Stimulated activated naive CD8-positive, alpha-beta T cell treated with anti-CD3 and anti-CD28 coated beads, Interleukin-15, Interleukin-2, amounts not matched to agents 100 ng/mL and 50 ng/mL, for 24 hours (primary cell): ENCODE results near the gene GRIFIN.

ENCODE experiments used
- H3K27ac Mint-ChIP-seq: one replicate; pipeline ENCODE4 v1.8.0; 2021; ENCODE audit warnings: mild to moderate bottlenecking, mixed read lengths
- H3K27me3 Mint-ChIP-seq: one replicate; pipeline ENCODE4 v1.8.0; 2021; ENCODE audit warnings: mixed read lengths
- H3K36me3 Mint-ChIP-seq: one replicate; pipeline ENCODE4 v1.8.0; 2021; ENCODE audit warnings: low read depth, mixed read lengths
- H3K4me1 Mint-ChIP-seq: one replicate; pipeline ENCODE4 v1.8.0; 2021; ENCODE audit warnings: low read depth, mixed read lengths
- H3K4me3 Mint-ChIP-seq: one replicate; pipeline ENCODE4 v1.8.0; 2021; ENCODE audit warnings: mild to moderate bottlenecking, mixed read lengths
- H3K9me3 Mint-ChIP-seq: one replicate; pipeline ENCODE4 v1.8.0; 2021; ENCODE audit warnings: mixed read lengths

The GRIFIN gene

GRCh38 chr7:2480070-2480408, 3.8 kb upstream of the GRIFIN start:
- H3K4me3 Mint-ChIP-seq: no peak overlapping the region
- no peaks in the 10 kb centered on the region for H3K4me1 Mint-ChIP-seq
- H3K36me3 Mint-ChIP-seq: no peaks in the 10 kb centered on the region
- H3K27me3 Mint-ChIP-seq: no peaks in the 10 kb centered on the region
- no peaks in the 10 kb centered on the region for H3K9me3 Mint-ChIP-seq
- no peak overlapping the region for H3K27ac Mint-ChIP-seq

GRCh38 chr7:2479276-2480069, 3.3 kb upstream of the GRIFIN start:
- no peaks in the 10 kb centered on the region for H3K36me3 Mint-ChIP-seq
- H3K4me3 Mint-ChIP-seq: no peak overlapping the region
- no peak overlapping the region for H3K27ac Mint-ChIP-seq
- H3K9me3 Mint-ChIP-seq: no peaks in the 10 kb centered on the region
- H3K4me1 Mint-ChIP-seq: no peaks in the 10 kb centered on the region
- H3K27me3 Mint-ChIP-seq: no peaks in the 10 kb centered on the region

- Mint-ChIP-seq H3K27ac (no peak overlapping the region), H3K36me3 (no peaks in the 10 kb centered on the region), H3K4me1 (no peaks in the 10 kb centered on the region), H3K9me3 (no peaks in the 10 kb centered on the region), H3K4me3 (no peak overlapping the region), H3K27me3 (no peaks in the 10 kb centered on the region)
These were observed 2.6 kb upstream of the GRIFIN start for GRCh38 chr7:2478800-2479199.

GRCh38 chr7:2478399-2478785, 2.2 kb upstream of the GRIFIN start:
- Mint-ChIP-seq H3K4me1 (no peaks in the 10 kb centered on the region), H3K27ac (no peak overlapping the region), H3K4me3 (no peak overlapping the region), H3K36me3 (no peaks in the 10 kb centered on the region), H3K9me3 (no peaks in the 10 kb centered on the region), H3K27me3 (no peaks in the 10 kb centered on the region)

GRCh38 chr7:2477447-2478398, 1.5 kb upstream of the GRIFIN start:
- no peaks in the 10 kb centered on the region for H3K36me3 Mint-ChIP-seq
- H3K27ac Mint-ChIP-seq: no peak overlapping the region
- H3K4me1 Mint-ChIP-seq: no peaks in the 10 kb centered on the region
- H3K4me3 Mint-ChIP-seq: no peak overlapping the region
- no peaks in the 10 kb centered on the region for H3K27me3 Mint-ChIP-seq
- no peaks in the 10 kb centered on the region for H3K9me3 Mint-ChIP-seq

GRCh38 chr7:2476776-2477446, 713 bp upstream of the GRIFIN start:
- Mint-ChIP-seq H3K36me3 (no peaks in the 10 kb centered on the region), H3K27ac (no peak overlapping the region), H3K4me3 (no peak overlapping the region)

GRCh38 chr7:2475678-2476015, 551 bp downstream of the GRIFIN start:
- Mint-ChIP-seq H3K4me1 (no peaks in the 10 kb centered on the region), H3K9me3 (no peaks in the 10 kb centered on the region), H3K4me3 (no peak overlapping the region), H3K27ac (no peak overlapping the region), H3K27me3 (no peaks in the 10 kb centered on the region), H3K36me3 (no peaks in the 10 kb centered on the region)

More at GRCh38 chr7:2476776-2477446, 713 bp upstream of the GRIFIN start:
- Mint-ChIP-seq H3K4me1 (no peaks in the 10 kb centered on the region), H3K27me3 (no peaks in the 10 kb centered on the region), H3K9me3 (no peaks in the 10 kb centered on the region)

GRCh38 chr7:2474813-2475677, 1.2 kb downstream of the GRIFIN start:
- H3K36me3 Mint-ChIP-seq: no peaks in the 10 kb centered on the region
- no peaks in the 10 kb centered on the region for H3K9me3 Mint-ChIP-seq
- H3K27ac Mint-ChIP-seq: no peak overlapping the region
- H3K4me3 Mint-ChIP-seq: no peak overlapping the region
- peaks cover 3% of the 10 kb centered on the region for H3K27me3 Mint-ChIP-seq
- H3K4me1 Mint-ChIP-seq: no peaks in the 10 kb centered on the region

GRCh38 chr7:2474224-2474623, 2.0 kb downstream of the GRIFIN start:
- H3K4me3 Mint-ChIP-seq: no peak overlapping the region

GRCh38 chr7:2473496-2474180, 2.6 kb downstream of the GRIFIN start:
- Mint-ChIP-seq H3K27ac (no peak overlapping the region), H3K9me3 (no peaks in the 10 kb centered on the region), H3K4me1 (peaks cover 3% of the 10 kb centered on the region), H3K4me3 (no peak overlapping the region), H3K27me3 (peaks cover 10% of the 10 kb centered on the region), H3K36me3 (no peaks in the 10 kb centered on the region)

More at GRCh38 chr7:2474224-2474623, 2.0 kb downstream of the GRIFIN start:
- H3K27me3 Mint-ChIP-seq: peaks cover 7% of the 10 kb centered on the region
- H3K9me3 Mint-ChIP-seq: no peaks in the 10 kb centered on the region
- no peaks in the 10 kb centered on the region for H3K36me3 Mint-ChIP-seq
- H3K4me1 Mint-ChIP-seq: no peaks in the 10 kb centered on the region
- no peak overlapping the region for H3K27ac Mint-ChIP-seq

- Mint-ChIP-seq H3K4me3 (no peak overlapping the region), H3K36me3 (no peaks in the 10 kb centered on the region), H3K27me3 (peaks cover 10% of the 10 kb centered on the region)
These were observed 3.5 kb downstream of the GRIFIN start for GRCh38 chr7:2472739-2473138.

GRCh38 chr7:2471396-2471795, 4.8 kb downstream of the GRIFIN start:
- no peaks in the 10 kb centered on the region for H3K36me3 Mint-ChIP-seq
- H3K4me3 Mint-ChIP-seq: no peak overlapping the region
- H3K27ac Mint-ChIP-seq: no peak overlapping the region
- H3K4me1 Mint-ChIP-seq: peaks cover 3% of the 10 kb centered on the region
- H3K9me3 Mint-ChIP-seq: no peaks in the 10 kb centered on the region
- H3K27me3 Mint-ChIP-seq: peaks cover 10% of the 10 kb centered on the region

More at GRCh38 chr7:2472739-2473138, 3.5 kb downstream of the GRIFIN start:
- Mint-ChIP-seq H3K9me3 (no peaks in the 10 kb centered on the region), H3K4me1 (peaks cover 3% of the 10 kb centered on the region), H3K27ac (no peak overlapping the region)

- Mint-ChIP-seq H3K27me3 (peaks cover 10% of the 10 kb centered on the region), H3K9me3 (no peaks in the 10 kb centered on the region), H3K4me1 (peaks cover 3% of the 10 kb centered on the region), H3K36me3 (no peaks in the 10 kb centered on the region), H3K4me3 (no peak overlapping the region), H3K27ac (no peak overlapping the region)
These were observed 5.2 kb downstream of the GRIFIN start for GRCh38 chr7:2471022-2471329.
